Sigmoid colon (tissue), 7 donors: ENCODE measurements around the gene TGIF2. TPM values are rescaled to one million over a fixed set of nuclear protein-coding genes. Genes with fewer than 3 reads are reported as not detected.

ENCODE experiments used
- DNase-seq: peaks from one replicate; pipeline ENCODE4 v3.0.0-alpha.2; 2019
- H3K27ac ChIP-seq, 4 donors: fragments of 200-600 bp; sonication (generic); one replicate each; pipeline ENCODE4 v1.5.1; 2016 to 2019; ENCODE audit warnings: mild to moderate bottlenecking in 1 of 4
- H3K27me3 ChIP-seq, 3 donors: fragments of 200-600 bp; sonication (generic); one replicate each; pipeline ENCODE4 v1.5.1; 2019; ENCODE audit warnings: mild to moderate bottlenecking in 1 of 3
- H3K36me3 ChIP-seq, 4 donors: fragments of 200-600 bp; sonication (generic); one replicate each; pipeline ENCODE4 v1.5.1; 2016 to 2019
- H3K4me1 ChIP-seq, 4 donors: fragments of 200-600 bp; sonication (generic); one replicate each; pipeline ENCODE4 v1.5.1; 2017 to 2019
- H3K4me3 ChIP-seq, 4 donors: fragments of 200-600 bp; sonication (generic); one replicate each; pipeline ENCODE4 v1.5.1; 2017 to 2019; ENCODE audit warnings: mild to moderate bottlenecking in 2 of 4, moderate library complexity in 1 of 4
- H3K9me3 ChIP-seq, 4 donors: fragments of 200-600 bp in 3 of 4; sonication (generic) in 3 of 4; one replicate each; pipeline versions ENCODE4 v1.5.1 to v1.6.1; 2013 to 2019
- EP300 ChIP-seq, 4 donors: sonication (generic); formaldehyde crosslinking; IDR thresholded peaks; one replicate each; pipeline ENCODE4 v1.6.1; 2017; ENCODE audit warnings: antibody characterized with exemption in 4 of 4
- POLR2A ChIP-seq, 2 donors: fragments of 450-650 bp; IDR thresholded peaks; one replicate each; pipeline ENCODE4 v1.6.1; 2016; ENCODE audit warnings: antibody characterized with exemption in 2 of 2, mild to moderate bottlenecking in 2 of 2, moderate library complexity in 2 of 2
- POLR2AphosphoS5 ChIP-seq, 4 donors: sonication (generic); formaldehyde crosslinking; IDR thresholded peaks; one replicate each; pipeline ENCODE4 v1.6.1; 2017; ENCODE audit warnings: antibody characterized with exemption in 4 of 4
- WGBS, 2 donors: extraction: QIAGEN DNeasy Blood & Tissue Kit; methylation state at CpG; one replicate each; pipeline ENCODE4 v1.1.7; 2013; 5-methylcytosine and 5-hydroxymethylcytosine counted together
- intact Hi-C: fragments of 100-400 bp; cut with DNase I; formaldehyde crosslinking; loops from one replicate; pipeline ENCODE4 v1.15.1; 2023
- polyA plus RNA-seq, 3 donors: library from polyadenylated mRNA; stranded (reverse); fragments of 200-250 nt; gene quantifications; one replicate each; pipeline ENCODE4 v1.2.3, GENCODE V29; 2013
- total RNA-seq, 4 donors: library from RNA; depleted of rRNA; stranded (reverse); fragments of >200 nt; gene quantifications; one replicate each; pipeline ENCODE4 v1.1.0, GENCODE V29; 2016
- TF ChIP-seq, protein P1 (sequence below), 4 experiments: fragments of 450-650 bp in 3 of 4; fragments of 200-600 bp in 1 of 4; IDR thresholded peaks; one replicate each; pipeline ENCODE4 v1.5.1; 2016 to 2019; ENCODE audit warnings: antibody characterized with exemption in 4 of 4, mild to moderate bottlenecking in 3 of 4, moderate library complexity in 2 of 4
- donor health status: healthy with polysubstance abuse.
- donor health status: Bipolar disorder and iron deficiency.
- donor health status: healthy.

Gene TGIF2
- total RNA-seq (10 to 100 TPM in 3 of 4 donors, 1 to 10 TPM in 1; 8.9 to 13.6 (median 11.1) TPM), polyA plus RNA-seq (10 to 100 TPM in 1 of 3 donors, 1 to 10 TPM in 2; 2.1 to 10.0 (median 2.4) TPM)

DNA sequence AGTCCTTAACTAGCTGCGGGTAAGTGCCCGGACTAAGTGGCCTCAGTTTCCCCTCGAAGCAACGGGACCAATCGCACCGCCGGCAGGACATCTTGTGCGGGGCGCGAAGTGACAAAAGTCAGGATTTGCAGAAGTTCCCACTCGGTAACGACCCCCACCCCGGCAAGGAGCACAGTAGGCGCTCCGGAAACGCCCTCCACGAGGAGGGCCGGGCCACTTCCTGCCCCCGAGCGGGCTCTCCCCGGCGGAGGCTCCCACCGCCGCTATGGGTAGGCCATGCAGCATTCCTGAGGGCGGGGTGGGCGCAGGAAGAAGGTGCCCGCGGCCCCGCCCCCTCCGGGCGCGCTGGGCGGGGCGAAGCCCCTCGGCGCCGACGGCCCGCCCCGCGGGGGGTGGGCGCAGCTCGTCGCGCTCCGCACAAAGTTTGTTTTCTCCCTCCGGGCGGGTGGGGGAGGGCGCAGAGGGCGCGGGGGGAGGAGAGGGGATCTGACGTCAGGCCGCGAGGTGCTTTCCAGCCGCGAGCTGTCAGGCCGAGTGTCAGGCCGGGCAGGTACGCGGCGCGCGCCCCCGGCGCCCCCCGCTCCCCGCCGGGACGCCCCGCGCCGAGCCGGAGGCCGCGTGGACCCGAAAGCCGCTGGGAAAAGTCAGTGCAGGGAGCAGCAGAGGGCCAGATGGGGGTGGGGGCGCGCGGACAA is at the start of gene TGIF2:
TGIF2 (plus strand) TSS at position 495 of the 695 bp plus-strand sequence. CDS start 5,178 bp downstream, outside the sequence.
- peak within 1 kb of the TSS; percentile 88 to 94 (median 91) for H3K27ac ChIP-seq
- 3 to 6% methylated on average over 80 of the region's 80 CpGs for WGBS, 2 donors
- intact Hi-C loops = loop anchor here (10.0 kb wide), 1 partner anchor 202 kb away; the partner anchor contains the start of gene DSN1
- no peaks in the 10 kb centered on the region for H3K9me3 ChIP-seq
- H3K4me1 ChIP-seq = peaks cover 0 to 40% (median 29%) of the 10 kb centered on the region in 4 donors
- peak within 1 kb of the TSS; percentile 82 to 87 (median 84) for H3K4me3 ChIP-seq
- DNase-seq = peak; percentile 92
- TF ChIP-seq EP300 (IDR thresholded peaks at IDR 0.05) (no peak), POLR2A (IDR thresholded peaks at IDR 0.05) (no peak), POLR2AphosphoS5 (IDR thresholded peaks at IDR 0.05) (peak in 3 of 4 donors; percentile 48 to 66 (median 64))
- TF ChIP-seq, protein P1, sequence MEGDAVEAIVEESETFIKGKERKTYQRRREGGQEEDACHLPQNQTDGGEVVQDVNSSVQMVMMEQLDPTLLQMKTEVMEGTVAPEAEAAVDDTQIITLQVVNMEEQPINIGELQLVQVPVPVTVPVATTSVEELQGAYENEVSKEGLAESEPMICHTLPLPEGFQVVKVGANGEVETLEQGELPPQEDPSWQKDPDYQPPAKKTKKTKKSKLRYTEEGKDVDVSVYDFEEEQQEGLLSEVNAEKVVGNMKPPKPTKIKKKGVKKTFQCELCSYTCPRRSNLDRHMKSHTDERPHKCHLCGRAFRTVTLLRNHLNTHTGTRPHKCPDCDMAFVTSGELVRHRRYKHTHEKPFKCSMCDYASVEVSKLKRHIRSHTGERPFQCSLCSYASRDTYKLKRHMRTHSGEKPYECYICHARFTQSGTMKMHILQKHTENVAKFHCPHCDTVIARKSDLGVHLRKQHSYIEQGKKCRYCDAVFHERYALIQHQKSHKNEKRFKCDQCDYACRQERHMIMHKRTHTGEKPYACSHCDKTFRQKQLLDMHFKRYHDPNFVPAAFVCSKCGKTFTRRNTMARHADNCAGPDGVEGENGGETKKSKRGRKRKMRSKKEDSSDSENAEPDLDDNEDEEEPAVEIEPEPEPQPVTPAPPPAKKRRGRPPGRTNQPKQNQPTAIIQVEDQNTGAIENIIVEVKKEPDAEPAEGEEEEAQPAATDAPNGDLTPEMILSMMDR (IDR thresholded peaks at IDR 0.05) = no peak
- H3K36me3 ChIP-seq = no peaks in the 10 kb centered on the region
- no peaks in the 10 kb centered on the region for H3K27me3 ChIP-seq

DNA sequence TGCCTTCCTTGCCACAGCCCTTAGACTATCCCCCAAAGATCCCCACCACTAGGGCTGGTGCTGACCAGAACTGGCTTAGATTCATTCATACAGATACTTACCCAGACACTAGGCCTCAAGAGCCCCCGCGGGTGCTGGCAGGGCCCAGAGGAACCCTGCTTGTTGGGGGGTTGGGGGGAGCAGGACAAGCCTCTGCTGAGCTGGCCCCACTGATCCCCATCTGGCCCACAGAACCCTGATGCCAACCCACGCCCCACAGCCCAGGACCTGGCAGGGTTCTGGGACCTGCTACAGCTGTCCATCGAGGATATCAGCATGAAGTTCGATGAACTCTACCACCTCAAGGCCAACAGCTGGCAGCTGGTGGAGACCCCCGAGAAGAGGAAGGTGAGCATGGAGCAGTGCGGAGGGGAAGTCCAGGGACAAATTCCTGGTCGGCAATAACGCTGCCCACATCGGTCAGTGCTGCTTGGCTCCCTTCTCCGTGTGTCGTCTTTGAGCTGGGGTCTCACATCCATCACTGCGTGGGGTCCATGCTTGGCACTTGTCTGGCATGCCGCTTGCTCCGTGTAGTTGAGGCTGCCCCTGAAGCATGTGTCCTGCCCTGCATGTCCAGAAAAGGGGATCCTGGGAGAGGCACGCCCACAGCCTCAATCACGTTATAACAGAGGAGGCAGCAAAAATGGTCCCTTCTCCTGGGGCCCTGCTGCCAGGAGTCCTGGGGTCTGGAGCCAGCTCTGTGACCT is 47.6 kb upstream of the TGIF2 start:
- no peak for DNase-seq
- WGBS, 2 donors = 94 to 96% methylated on average over 17 of the region's 17 CpGs
- Histone ChIP-seq H3K4me3 (no peak overlapping the region), H3K27me3 (no peaks in the 10 kb centered on the region), H3K4me1 (peaks cover 0 to 61% (median 57%) of the 10 kb centered on the region in 4 donors), H3K36me3 (peaks cover 14 to 58% (median 40%) of the 10 kb centered on the region in 4 donors), H3K27ac (peak overlapping the region; percentile 76 to 86 (median 83)), H3K9me3 (no peaks in the 10 kb centered on the region)
- intact Hi-C loops = loop anchor here (2.0 kb wide), 1 partner anchor 15 kb away; the partner anchor contains the start of gene MYL9
- no peak for TF ChIP-seq POLR2AphosphoS5 (IDR thresholded peaks at IDR 0.05)
- TF ChIP-seq, protein P1 (IDR thresholded peaks at IDR 0.05) = no peak
- TF ChIP-seq POLR2A (IDR thresholded peaks at IDR 0.05) = no peak
- TF ChIP-seq EP300 (IDR thresholded peaks at IDR 0.05) = no peak

DNA sequence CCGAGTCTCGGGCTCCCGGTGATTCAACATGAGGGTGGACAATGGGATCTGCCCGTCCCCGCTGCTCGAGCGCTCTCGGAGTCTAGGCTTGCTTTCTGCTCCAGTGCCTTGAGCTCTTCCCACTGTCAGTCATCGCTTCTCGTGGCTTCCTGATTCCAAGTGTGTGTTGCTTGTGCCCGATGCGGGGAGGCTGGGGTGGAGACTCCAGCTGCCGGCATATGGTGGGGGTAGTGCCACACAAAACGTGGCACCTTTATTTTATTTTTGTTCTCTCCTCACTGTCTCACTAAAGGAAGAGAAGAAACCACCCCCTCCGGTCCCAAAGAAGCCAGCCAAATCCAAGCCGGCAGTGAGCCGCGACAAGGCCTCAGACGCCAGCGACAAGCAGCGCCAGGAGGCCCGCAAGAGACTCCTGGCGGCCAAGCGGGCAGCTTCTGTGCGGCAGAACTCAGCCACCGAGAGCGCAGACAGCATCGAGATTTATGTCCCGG is 46.8 kb upstream of the TGIF2 start:
- peak overlapping the region; percentile 76 to 86 (median 83) for H3K27ac ChIP-seq
- H3K36me3 ChIP-seq = peaks cover 14 to 53% (median 40%) of the 10 kb centered on the region in 4 donors
- peak in 2 of 4 donors; percentile 3 to 25 for TF ChIP-seq POLR2AphosphoS5 (IDR thresholded peaks at IDR 0.05)
- no peak for TF ChIP-seq POLR2A (IDR thresholded peaks at IDR 0.05)
- TF ChIP-seq, protein P1 (IDR thresholded peaks at IDR 0.05) = peak in 2 of 4 experiments; percentile 27 to 40
- H3K27me3 ChIP-seq = no peaks in the 10 kb centered on the region
- H3K4me3 ChIP-seq = peak overlapping the region in 1 of 4 donors; percentile 19
- DNase-seq = peak; percentile 76
- no peaks in the 10 kb centered on the region for H3K9me3 ChIP-seq
- 94 to 96% methylated on average over 29 of the region's 29 CpGs for WGBS, 2 donors
- intact Hi-C loops = loop anchor here (2.0 kb wide), 1 partner anchor 14 kb away; the partner anchor contains the start of gene MYL9
- peaks cover 0 to 55% (median 52%) of the 10 kb centered on the region in 4 donors for H3K4me1 ChIP-seq

DNA sequence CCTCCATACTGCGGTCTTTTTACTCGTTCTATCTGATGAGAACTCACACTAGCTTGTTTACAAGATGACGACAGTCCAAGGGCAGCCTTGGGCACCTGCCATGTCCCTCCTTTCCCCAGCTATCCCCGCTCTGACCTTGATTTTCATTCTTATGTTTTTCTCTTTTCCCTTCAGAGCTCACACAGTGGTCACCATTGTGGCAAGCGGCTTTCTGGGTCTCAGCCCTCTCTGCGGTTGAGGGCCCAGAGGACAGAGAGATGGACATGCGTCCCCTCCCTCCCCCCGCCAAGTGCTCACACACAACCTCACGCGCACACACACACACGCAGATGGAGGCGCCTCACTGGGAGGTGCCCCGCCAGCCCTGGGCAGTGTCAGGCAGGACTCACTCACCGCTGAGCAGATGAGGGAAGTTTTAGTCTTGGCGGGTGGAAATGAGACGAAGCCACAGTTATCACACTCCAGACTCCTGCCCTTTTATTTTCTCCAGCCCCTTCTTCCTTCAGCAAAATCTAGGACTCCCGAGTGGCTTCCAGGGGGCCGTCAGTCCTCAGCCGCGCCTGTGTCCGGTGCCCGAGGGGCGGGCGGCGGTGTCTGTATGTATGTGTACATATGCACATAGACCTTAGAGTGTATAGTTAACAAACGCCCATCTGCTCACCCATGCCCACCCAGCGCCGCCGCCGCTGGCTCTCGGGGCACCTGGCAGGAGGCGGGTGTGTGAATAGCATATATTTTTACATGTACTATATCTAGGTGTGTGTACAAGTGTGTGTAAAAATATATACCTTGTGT is 45.9 kb upstream of the TGIF2 start:
- Histone ChIP-seq H3K4me3 (peak overlapping the region in 1 of 4 donors; percentile 13), H3K4me1 (peaks cover 0 to 48% (median 43%) of the 10 kb centered on the region in 4 donors), H3K36me3 (peaks cover 14 to 51% (median 37%) of the 10 kb centered on the region in 4 donors), H3K9me3 (no peaks in the 10 kb centered on the region), H3K27ac (peak overlapping the region; percentile 76 to 86 (median 83)), H3K27me3 (no peaks in the 10 kb centered on the region)
- intact Hi-C loops = loop anchor here (2.0 kb wide), 1 partner anchor 13 kb away; the partner anchor contains the start of gene MYL9
- 91 to 93% methylated on average over 32 of the region's 32 CpGs for WGBS, 2 donors
- TF ChIP-seq POLR2AphosphoS5 (IDR thresholded peaks at IDR 0.05) (peak; percentile 42 to 57 (median 50)), POLR2A (IDR thresholded peaks at IDR 0.05) (no peak), EP300 (IDR thresholded peaks at IDR 0.05) (no peak)
- TF ChIP-seq, protein P1 (IDR thresholded peaks at IDR 0.05) = no peak
- peak; percentile 89 for DNase-seq
